Measurements from ENCODE around the gene COX8C.
"Not testable (repeated sequence)": the region's sequence is repeated elsewhere in the genome, so short reads cannot be mapped to it uniquely, and the experiment has no call there.

COX8C gene

DNA sequence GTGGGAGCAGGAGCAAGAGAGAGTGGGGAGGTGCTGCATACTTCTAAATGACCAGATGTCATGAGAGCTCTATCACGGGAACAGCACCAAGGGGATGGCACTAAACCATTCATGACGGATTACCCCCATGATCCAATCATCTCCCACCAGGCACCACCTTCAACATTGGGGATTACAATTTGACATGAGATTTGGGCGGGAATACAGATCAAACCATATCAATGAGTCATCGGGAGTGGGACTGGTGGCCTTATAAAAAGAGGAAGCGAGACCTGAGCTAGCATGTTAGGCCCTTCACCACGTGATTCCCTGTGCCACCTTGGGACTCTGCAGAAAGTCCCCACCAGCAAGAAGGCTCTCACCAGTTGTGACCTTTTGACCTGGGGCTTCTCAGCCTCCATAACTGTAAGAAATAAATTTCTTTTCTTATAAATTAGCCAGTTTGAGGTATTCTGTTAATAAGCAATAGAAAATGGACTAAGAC lies 28.7 kb downstream of the COX8C start:
- DNase-seq, result no peak

DNA sequence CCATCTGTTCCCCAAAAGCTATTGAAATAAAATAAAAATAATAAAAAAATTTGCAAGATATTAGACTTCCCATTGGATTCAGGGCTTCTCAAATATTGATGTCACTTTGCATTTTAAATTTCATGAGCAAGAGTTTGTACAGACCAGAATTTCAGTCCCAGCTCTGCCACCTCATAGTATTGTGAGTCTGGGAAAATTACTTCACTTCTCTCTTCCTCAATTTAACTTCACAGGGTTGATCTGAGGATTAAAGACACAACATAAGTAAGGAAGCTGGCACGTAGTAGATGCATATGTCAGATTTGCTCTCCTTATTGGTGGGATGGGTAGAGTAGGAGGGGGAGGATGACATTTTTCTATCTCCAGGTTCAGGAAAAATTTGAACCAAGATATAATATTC lies 32.8 kb downstream of the COX8C start:
- DNase-seq, result no peak

DNA sequence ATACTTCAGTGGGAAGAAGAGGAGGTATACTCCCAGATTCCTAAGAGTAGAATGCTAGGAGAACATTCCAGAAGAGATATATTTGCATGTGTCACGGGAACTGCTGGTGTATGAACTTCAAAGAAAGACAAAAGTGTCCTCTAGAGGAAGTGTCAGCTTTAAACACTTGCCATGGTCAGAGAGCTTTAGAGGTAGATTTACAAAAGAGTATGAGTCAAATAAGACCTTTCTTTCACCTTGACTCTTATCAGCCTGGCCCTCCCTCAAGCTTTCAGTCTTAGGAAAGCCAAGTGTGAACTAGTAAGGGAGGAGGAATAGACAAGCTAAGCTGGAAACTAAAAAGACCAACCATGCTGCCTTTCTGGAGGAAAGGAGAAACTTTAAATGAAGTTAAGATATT lies 34.7 kb downstream of the COX8C start:
- no peak for DNase-seq

DNA sequence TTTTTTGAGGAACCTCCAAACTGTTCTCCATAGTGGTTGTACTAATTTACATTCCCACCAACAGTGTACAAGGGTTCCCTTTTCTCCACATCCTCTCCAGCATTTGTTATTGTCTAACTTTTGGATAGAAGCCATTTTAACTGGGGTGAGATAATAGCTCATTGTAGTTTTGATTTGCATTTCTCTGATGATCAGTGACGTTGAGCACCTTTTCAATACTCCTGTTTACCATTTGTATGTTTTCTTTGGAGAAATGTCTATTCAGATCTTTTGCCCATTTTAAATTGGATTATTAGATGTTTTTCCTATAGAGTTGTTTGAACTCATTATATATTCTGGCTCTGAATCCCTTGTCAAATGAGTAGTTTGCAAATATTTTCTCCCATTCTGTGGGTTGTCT lies 37.3 kb downstream of the COX8C start:
- DNase-seq, result not testable (repeated sequence)

DNA sequence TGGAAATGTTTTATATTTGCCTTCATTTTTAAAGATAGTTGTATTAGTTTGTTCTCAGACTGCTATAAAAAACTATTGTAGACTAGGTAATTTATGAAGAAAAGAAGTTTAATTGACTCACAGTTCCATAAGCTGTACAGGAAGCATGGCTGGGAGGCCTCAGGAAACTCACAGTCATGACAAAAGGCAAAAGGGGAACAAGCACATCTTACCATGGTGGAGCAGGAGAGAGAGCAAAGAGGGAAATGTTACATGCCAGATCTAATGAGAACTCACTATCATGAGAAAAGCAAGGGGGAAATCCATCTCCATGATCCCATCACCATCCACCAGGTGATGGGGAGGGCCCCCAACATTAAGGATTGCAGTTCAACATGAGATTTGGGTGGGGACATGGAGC lies 48.2 kb downstream of the COX8C start:
- no peak for DNase-seq

DNA sequence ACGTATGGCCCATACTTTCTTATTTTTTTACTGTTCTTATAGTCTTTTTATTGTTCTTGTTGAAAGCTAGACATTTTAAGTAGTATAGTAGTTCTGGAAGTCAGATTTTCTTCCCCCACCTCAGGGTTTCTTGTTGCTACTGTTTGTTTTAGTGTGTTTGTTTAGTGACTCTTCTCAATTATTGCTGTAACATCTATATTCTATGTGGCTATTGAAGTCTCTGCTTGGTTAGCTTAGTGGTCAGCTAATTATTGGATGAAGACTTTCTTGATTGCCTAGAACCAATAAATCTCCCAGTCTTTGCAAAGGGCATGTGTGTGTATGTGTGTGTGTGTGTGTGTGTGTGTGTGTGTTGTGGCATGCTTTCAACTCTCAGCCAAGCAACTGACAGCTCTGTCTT lies 49.5 kb downstream of the COX8C start:
- no peak for DNase-seq

All from activated effector memory CD4-positive, alpha-beta T cell treated with Interleukin-2 at 50 U/mL for 16 hours (primary cell).